GM18873 (cell line): Measurements from ENCODE around the gene MDC1.

ENCODE experiments used
- ATAC-seq: cut with Tn5 transposase; IDR thresholded peaks from one replicate; pipeline ENCODE4 v1.9.1; 2021; ENCODE audit warnings: mild to moderate bottlenecking, moderate library complexity, moderate number of reproducible peaks; ENCODE audit not compliant: unreplicated experiment, low FRiP score

The MDC1 gene

DNA sequence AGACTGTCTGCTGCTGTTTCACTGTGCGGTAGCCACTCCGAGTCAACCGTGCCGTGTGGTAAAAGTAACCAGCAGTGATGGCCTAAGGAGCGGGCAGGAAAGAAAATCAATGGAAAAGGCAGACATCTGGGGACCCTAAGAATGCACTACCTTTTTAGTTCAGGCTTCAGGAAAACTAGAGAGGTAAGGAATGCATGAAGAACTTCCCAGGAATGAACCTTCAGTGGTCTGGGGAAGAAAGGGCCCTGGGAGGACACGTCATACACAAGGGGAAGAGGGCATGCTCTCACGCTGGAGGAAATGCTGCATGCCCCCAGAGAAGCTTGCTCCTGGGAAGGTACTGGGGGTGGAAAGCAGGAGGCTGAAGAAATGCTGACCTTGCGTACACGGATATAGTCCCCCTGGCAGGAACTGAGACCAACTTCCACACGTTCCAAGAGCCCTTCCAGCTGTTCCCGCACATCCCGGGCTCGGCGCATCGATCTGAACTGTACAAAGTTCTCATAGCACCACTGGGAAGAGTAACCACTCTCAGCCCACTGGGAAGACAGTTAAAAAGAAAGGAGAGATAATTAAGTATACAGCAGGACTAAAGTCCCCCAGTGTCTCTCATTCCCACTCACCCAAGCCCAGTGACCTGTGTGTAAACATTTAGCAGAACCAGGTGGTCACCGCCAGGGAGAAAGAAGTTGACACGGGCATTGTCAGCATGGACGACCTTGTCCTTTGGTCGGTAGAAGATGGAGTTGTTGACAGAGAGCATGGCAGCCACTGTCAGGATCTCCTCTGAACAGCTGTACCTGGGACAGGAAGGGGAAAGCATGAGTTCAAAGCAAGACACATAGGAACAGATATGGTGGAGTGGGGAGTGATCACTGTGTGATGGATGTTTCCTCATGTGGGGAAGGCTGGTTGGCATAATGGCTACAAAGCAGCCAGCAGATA is 62.0 kb downstream of the MDC1 start:
- ATAC-seq: no peak

DNA sequence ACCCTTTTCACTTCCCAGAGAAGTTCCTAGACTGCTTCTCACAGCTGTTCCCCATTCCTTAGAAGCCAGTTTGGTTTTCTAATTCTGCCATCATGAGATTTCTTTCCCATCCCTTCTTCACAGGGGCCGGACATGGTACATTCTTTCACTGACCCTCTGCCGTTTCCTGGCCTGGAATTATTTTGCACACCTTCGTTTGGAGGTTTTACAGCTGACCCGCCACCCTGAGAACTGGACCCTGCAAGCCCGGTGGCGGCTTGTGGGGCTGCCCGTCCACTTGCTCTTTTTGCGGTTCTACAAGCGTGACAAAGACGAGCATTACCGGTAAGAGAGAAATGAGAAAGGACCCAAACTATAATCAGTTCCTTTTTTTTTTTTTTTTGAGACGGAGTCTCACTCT is 65.9 kb downstream of the MDC1 start:
- ATAC-seq: no peak
